Upper lobe of left lung (tissue), 6 donors: Measurements from ENCODE around the gene TERF2IP. TPM values are rescaled to one million over a fixed set of nuclear protein-coding genes. Genes with fewer than 3 reads are reported as not detected.

Experiments
- ATAC-seq, 2 donors: fragments of 200-7000 bp; cut with Tn5 transposase; one replicate each; pipeline ENCODE4 v1.9.1; 2022; ENCODE audit warnings: mild to moderate bottlenecking in 2 of 2, moderate library complexity in 2 of 2; ENCODE audit not compliant: low FRiP score in 2 of 2
- DNase-seq, 2 donors: peaks; one replicate each; pipeline ENCODE4 v3.0.0-alpha.2; 2019 to 2020
- H3K27ac ChIP-seq, 4 donors: fragments of 200-600 bp; sonication (generic); one replicate each; pipeline ENCODE4 v1.5.1; 2016 to 2019
- H3K27me3 ChIP-seq, 4 donors: fragments of 200-600 bp; sonication (generic); one replicate each; pipeline ENCODE4 v1.5.1; 2017 to 2019
- H3K36me3 ChIP-seq, 4 donors: fragments of 200-600 bp; sonication (generic); one replicate each; pipeline ENCODE4 v1.5.1; 2016 to 2019
- H3K4me1 ChIP-seq, 4 donors: fragments of 200-600 bp; sonication (generic); one replicate each; pipeline ENCODE4 v1.5.1; 2018 to 2019
- H3K4me3 ChIP-seq, 4 donors: fragments of 200-600 bp; sonication (generic); one replicate each; pipeline ENCODE4 v1.5.1; 2017 to 2019; ENCODE audit warnings: mild to moderate bottlenecking in 2 of 4, moderate library complexity in 1 of 4
- H3K9me3 ChIP-seq, 4 donors: fragments of 200-600 bp; sonication (generic); one replicate each; pipeline ENCODE4 v1.5.1; 2018 to 2019
- EP300 ChIP-seq, 4 donors: sonication (generic); formaldehyde crosslinking; IDR thresholded peaks; one replicate each; pipeline ENCODE4 v1.5.1; 2017; ENCODE audit warnings: antibody characterized with exemption in 4 of 4, control low read depth in 2 of 4
- POLR2A ChIP-seq, 4 donors: fragments of 450-650 bp; IDR thresholded peaks; one replicate each; pipeline ENCODE4 v1.5.1; 2016 to 2017; ENCODE audit warnings: antibody characterized with exemption in 4 of 4, mild to moderate bottlenecking in 2 of 4
- POLR2AphosphoS5 ChIP-seq, 2 donors: sonication (generic); formaldehyde crosslinking; IDR thresholded peaks; one replicate each; pipeline ENCODE4 v1.5.1; 2017; ENCODE audit warnings: antibody characterized with exemption in 2 of 2
- WGBS, 2 donors: methylation state at CpG; one replicate each; pipeline ENCODE4 v1.1.5; 2017 to 2018; 5-methylcytosine and 5-hydroxymethylcytosine counted together
- total RNA-seq, 6 donors: library from RNA; depleted of rRNA in 4 of 6; stranded (reverse); fragments of >200 nt in 4 of 6; gene quantifications; one replicate each; pipeline versions ENCODE4 v1.1.0 to v1.2.1, GENCODE V29; 2016 to 2021
- TF ChIP-seq, protein P1 (sequence below), 6 experiments: fragments of 450-650 bp in 4 of 6; fragments of 200-600 bp in 2 of 6; sonication (generic) in 2 of 6; IDR thresholded peaks; one replicate each; pipeline ENCODE4 v1.5.1; 2016 to 2019; ENCODE audit warnings: antibody characterized with exemption in 6 of 6
- donor health status: DM: no; HTN: no; CAD: no; lungs with moderate emphysema.
- donor health status: DM: no; HTN: yes; CAD: no; lungs with severe emphysema.

Gene TERF2IP
- total RNA-seq, 6 donors from 2014 or later = 45.1 to 70.0 (median 59.1) TPM

DNA sequence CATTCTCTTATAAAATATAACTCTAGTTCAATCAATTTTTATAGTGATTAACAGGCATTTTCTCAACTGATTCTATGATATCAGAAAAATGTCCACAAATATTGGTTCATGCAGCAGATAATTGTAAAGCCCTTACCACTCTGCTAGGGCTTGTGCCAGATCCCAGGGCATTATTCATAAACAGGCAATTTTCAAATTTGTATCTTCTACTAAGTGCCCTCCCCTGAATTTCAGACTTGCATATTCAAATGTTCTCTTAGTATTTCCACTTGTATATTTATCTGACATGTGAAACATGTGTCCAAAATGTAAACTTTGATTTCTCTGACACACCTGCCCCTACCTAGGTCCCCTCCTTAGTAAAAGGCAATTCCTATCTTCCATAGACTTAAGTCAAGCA lies 19.9 kb downstream of the TERF2IP start:
- Histone ChIP-seq H3K9me3 (no peaks in the 10 kb centered on the region), H3K27me3 (no peaks in the 10 kb centered on the region), H3K4me1 (no peaks in the 10 kb centered on the region), H3K36me3 (no peaks in the 10 kb centered on the region), H3K4me3 (no peak overlapping the region), H3K27ac (no peak overlapping the region)
- DNase-seq = no peak
- TF ChIP-seq POLR2AphosphoS5 (IDR thresholded peaks at IDR 0.05) = no peak
- no peak for TF ChIP-seq POLR2A (IDR thresholded peaks at IDR 0.05)
- ATAC-seq = no peak

DNA sequence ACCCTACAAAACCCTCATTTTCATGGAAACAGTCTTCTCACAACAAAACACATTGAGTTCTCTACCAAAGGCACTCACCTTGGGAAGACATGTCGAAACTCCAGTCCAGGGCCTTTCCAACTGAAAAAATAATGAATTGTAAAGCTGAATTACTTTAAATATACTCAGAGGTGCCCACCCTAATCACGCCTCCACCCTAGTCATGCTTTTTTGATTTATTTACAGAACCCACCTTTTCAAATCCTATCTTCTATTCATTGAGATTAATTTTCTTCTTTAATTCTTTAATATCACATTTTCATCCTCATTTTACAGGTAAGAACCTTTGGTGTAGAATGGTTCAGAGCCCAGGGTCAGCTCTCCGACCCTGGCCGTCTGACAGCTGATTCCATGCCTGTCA lies 29.3 kb downstream of the TERF2IP start, which contains the start of gene CPHXL2:
Gene CPHXL2 (minus strand): TSS at position 101 of the 400 bp plus-strand sequence. CDS start 10 bp downstream, at position 91.
- 95 to 96% methylated on average over 4 of the region's 4 CpGs for WGBS, 2 donors

DNA sequence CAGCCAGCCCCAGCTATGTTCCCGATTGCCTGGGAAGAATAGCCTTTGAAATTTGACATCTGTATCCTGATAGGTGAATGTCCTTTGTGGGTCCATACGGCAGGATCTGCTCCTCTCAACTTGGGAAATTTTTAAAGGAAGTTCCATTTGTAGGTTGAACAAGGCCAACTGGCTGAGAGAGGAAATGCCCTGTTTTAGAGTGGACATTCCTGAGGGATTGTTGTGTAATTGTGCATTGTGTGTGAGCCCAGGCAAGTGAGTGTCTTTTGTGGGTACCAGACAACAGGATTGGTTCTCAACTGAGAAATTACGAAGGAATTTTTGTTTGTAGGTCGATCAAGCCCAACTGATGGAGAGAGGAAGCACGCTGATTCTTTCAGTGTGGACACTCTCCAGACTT lies 31.8 kb downstream of the TERF2IP start:
- no peak overlapping the region for H3K4me3 ChIP-seq
- no peak overlapping the region for H3K27ac ChIP-seq
- 65 to 83% methylated on average over 5 of the region's 5 CpGs for WGBS, 2 donors
- H3K36me3 ChIP-seq = no peaks in the 10 kb centered on the region
- H3K27me3 ChIP-seq = no peaks in the 10 kb centered on the region
- H3K4me1 ChIP-seq = no peaks in the 10 kb centered on the region
- no peaks in the 10 kb centered on the region for H3K9me3 ChIP-seq
- ATAC-seq (no peak), DNase-seq (no peak)
- TF ChIP-seq POLR2A (IDR thresholded peaks at IDR 0.05) (no peak), EP300 (IDR thresholded peaks at IDR 0.05) (no peak), POLR2AphosphoS5 (IDR thresholded peaks at IDR 0.05) (no peak)
- TF ChIP-seq, protein P1, sequence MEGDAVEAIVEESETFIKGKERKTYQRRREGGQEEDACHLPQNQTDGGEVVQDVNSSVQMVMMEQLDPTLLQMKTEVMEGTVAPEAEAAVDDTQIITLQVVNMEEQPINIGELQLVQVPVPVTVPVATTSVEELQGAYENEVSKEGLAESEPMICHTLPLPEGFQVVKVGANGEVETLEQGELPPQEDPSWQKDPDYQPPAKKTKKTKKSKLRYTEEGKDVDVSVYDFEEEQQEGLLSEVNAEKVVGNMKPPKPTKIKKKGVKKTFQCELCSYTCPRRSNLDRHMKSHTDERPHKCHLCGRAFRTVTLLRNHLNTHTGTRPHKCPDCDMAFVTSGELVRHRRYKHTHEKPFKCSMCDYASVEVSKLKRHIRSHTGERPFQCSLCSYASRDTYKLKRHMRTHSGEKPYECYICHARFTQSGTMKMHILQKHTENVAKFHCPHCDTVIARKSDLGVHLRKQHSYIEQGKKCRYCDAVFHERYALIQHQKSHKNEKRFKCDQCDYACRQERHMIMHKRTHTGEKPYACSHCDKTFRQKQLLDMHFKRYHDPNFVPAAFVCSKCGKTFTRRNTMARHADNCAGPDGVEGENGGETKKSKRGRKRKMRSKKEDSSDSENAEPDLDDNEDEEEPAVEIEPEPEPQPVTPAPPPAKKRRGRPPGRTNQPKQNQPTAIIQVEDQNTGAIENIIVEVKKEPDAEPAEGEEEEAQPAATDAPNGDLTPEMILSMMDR (IDR thresholded peaks at IDR 0.05) = no peak

More for the DNA sequence above, 29.3 kb downstream of the TERF2IP start, which contains the start of gene CPHXL2:
- DNase-seq (no peak), ATAC-seq (no peak)
- no peaks in the 10 kb centered on the region for H3K27me3 ChIP-seq
- no peak within 1 kb of the TSS for H3K4me3 ChIP-seq
- TF ChIP-seq POLR2A (IDR thresholded peaks at IDR 0.05) = no peak
- no peak for TF ChIP-seq POLR2AphosphoS5 (IDR thresholded peaks at IDR 0.05)
- TF ChIP-seq, protein P1 (IDR thresholded peaks at IDR 0.05) = no peak
- no peak for TF ChIP-seq EP300 (IDR thresholded peaks at IDR 0.05)
- H3K4me1 ChIP-seq = no peaks in the 10 kb centered on the region
- no peaks in the 10 kb centered on the region for H3K9me3 ChIP-seq
- H3K27ac ChIP-seq = no peak within 1 kb of the TSS
- H3K36me3 ChIP-seq = no peaks in the 10 kb centered on the region

DNA sequence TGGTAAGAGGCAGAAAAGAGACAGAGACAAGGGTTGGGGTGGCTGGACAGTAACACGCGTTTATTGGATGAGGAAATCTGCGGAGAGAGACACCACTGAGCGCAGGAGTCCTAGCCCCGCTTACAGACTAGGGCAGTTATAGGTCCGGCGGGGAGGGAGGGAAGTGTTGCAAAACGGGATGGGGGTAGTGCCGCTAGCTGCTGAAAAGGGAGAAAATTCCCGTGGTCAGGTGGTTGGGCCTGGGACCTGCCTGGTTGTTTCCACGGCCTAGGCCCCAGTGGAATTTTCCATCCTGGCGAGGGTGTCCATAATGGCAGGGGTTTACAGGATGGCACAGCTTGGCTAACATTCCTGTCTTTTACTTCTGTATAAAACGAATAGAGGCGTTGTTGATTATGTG lies 34.7 kb downstream of the TERF2IP start:
- no peak overlapping the region for H3K4me3 ChIP-seq

DNA sequence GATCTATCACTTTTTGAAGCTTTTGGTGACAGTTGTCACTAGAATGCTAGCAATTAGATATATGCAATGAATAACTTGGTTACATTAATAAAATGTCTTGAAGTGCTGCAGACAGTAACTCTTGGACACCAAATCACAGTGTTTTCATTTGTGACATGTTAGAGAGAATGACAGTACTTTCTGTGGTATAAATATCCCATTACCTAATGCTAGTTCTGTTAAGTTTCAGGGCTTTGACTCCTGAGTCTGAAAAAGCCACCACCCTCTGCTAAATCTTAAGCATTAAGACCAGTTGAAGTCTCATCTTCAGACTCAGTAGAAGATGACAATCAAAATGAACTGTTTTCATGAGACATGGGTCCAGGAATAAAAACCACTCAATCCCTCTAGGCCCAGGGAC lies 39.8 kb downstream of the TERF2IP start:
- no peak overlapping the region for H3K27ac ChIP-seq

More for the DNA sequence above, 34.7 kb downstream of the TERF2IP start:
- Histone ChIP-seq H3K9me3 (no peaks in the 10 kb centered on the region), H3K27ac (no peak overlapping the region), H3K27me3 (no peaks in the 10 kb centered on the region), H3K36me3 (no peaks in the 10 kb centered on the region), H3K4me1 (no peaks in the 10 kb centered on the region)
- WGBS, 2 donors = 81 to 92% methylated on average over 14 of the region's 14 CpGs
- ATAC-seq = no peak
- TF ChIP-seq POLR2A (IDR thresholded peaks at IDR 0.05) = no peak
- no peak for TF ChIP-seq POLR2AphosphoS5 (IDR thresholded peaks at IDR 0.05)
- TF ChIP-seq, protein P1 (IDR thresholded peaks at IDR 0.05) = no peak
- TF ChIP-seq EP300 (IDR thresholded peaks at IDR 0.05) = no peak
- no peak for DNase-seq

More for the DNA sequence above, 39.8 kb downstream of the TERF2IP start:
- no peaks in the 10 kb centered on the region for H3K27me3 ChIP-seq
- no peaks in the 10 kb centered on the region for H3K9me3 ChIP-seq
- H3K4me3 ChIP-seq = no peak overlapping the region
- no peak for DNase-seq
- no peaks in the 10 kb centered on the region for H3K4me1 ChIP-seq
- no peaks in the 10 kb centered on the region for H3K36me3 ChIP-seq
- no peak for ATAC-seq
- no peak for TF ChIP-seq POLR2AphosphoS5 (IDR thresholded peaks at IDR 0.05)
- no peak for TF ChIP-seq POLR2A (IDR thresholded peaks at IDR 0.05)
- TF ChIP-seq, protein P1 (IDR thresholded peaks at IDR 0.05) = no peak
- TF ChIP-seq EP300 (IDR thresholded peaks at IDR 0.05) = no peak
